GM23248 (cell line): ENCODE measurements around the gene ZDBF2. TPM values are rescaled to one million over a fixed set of nuclear protein-coding genes. Genes with fewer than 3 reads are reported as not detected.
A peak's percentile ranks its signal among the peaks of the same experiment; 100 is the strongest.

Source experiments
- DNase-seq: peaks from one replicate; pipeline ENCODE4 v3.0.0-alpha.2; 2015
- H2AFZ ChIP-seq: fragments of 200-600 bp; sonication (generic); 2 replicates; pipeline ENCODE4 v1.6.1; 2016; ENCODE audit warnings: antibody characterized with exemption
- H3F3A ChIP-seq: fragments of 200-600 bp; sonication (generic); 2 replicates; pipeline ENCODE4 v1.6.1; 2016; ENCODE audit warnings: mild to moderate bottlenecking, antibody characterized with exemption, mixed run types; ENCODE audit not compliant: insufficient read depth
- H3K27ac ChIP-seq: fragments of 200-600 bp; sonication (generic); 2 replicates; pipeline ENCODE4 v1.5.1; 2016; ENCODE audit warnings: mild to moderate bottlenecking
- H3K27me3 ChIP-seq: fragments of 200-600 bp; sonication (generic); replicated peaks from 2 replicates; pipeline ENCODE4 v1.6.1; 2016; ENCODE audit warnings: mild to moderate bottlenecking; ENCODE audit not compliant: insufficient read depth
- H3K36me3 ChIP-seq: fragments of 200-600 bp; sonication (generic); 2 replicates; pipeline ENCODE4 v1.6.1; 2016; ENCODE audit warnings: low read depth, mild to moderate bottlenecking
- H3K4me1 ChIP-seq: fragments of 200-600 bp; sonication (generic); 2 replicates; pipeline ENCODE4 v1.6.1; 2016; ENCODE audit warnings: mild to moderate bottlenecking; ENCODE audit not compliant: insufficient read depth
- H3K4me2 ChIP-seq: fragments of 200-600 bp; sonication (generic); one replicate; pipeline ENCODE4 v1.6.1; 2016; ENCODE audit warnings: mild to moderate bottlenecking; ENCODE audit not compliant: unreplicated experiment
- H3K4me3 ChIP-seq: fragments of 200-600 bp; sonication (generic); 2 replicates; pipeline ENCODE4 v1.5.1; 2016; ENCODE audit warnings: mild to moderate bottlenecking
- H3K79me2 ChIP-seq: fragments of 200-600 bp; sonication (generic); 2 replicates; pipeline ENCODE4 v1.6.1; 2016; ENCODE audit warnings: mild to moderate bottlenecking; ENCODE audit not compliant: insufficient read depth
- H3K9ac ChIP-seq: fragments of 200-600 bp; sonication (generic); 2 replicates; pipeline ENCODE4 v1.6.1; 2016; ENCODE audit warnings: mild to moderate bottlenecking
- H3K9me2 ChIP-seq: fragments of 200-600 bp; sonication (generic); 2 replicates; pipeline ENCODE4 v1.6.1; 2016; ENCODE audit warnings: mixed run types, mild to moderate bottlenecking, moderate library complexity; ENCODE audit not compliant: insufficient read depth
- H3K9me3 ChIP-seq: fragments of 200-600 bp; sonication (generic); one replicate; pipeline ENCODE4 v1.6.1; 2017; ENCODE audit warnings: low read depth
- H4K20me1 ChIP-seq: fragments of 200-600 bp; sonication (generic); 2 replicates; pipeline ENCODE4 v1.6.0; 2016; ENCODE audit not compliant: insufficient read depth
- EZH2 ChIP-seq: fragments of 200-600 bp; sonication (generic); IDR thresholded peaks from 2 replicates; pipeline ENCODE4 v1.6.1; 2018; ENCODE audit warnings: antibody characterized with exemption, mild to moderate bottlenecking; ENCODE audit not compliant: insufficient read depth, poor library complexity, severe bottlenecking
- EZH2phosphoT487 ChIP-seq: fragments of 200-600 bp; sonication (generic); IDR thresholded peaks from 2 replicates; pipeline ENCODE4 v1.6.1; 2018; ENCODE audit warnings: antibody characterized with exemption, moderate library complexity, mild to moderate bottlenecking, low read depth; ENCODE audit not compliant: insufficient read depth
- WGBS, 2 experiments: methylation state at CpG; one replicate each; pipeline ENCODE4 v1.1.6; 2015 to 2017; ENCODE audit warnings: low lambda C conversion rate in 2 of 2, low coverage in 1 of 2; ENCODE audit errors: missing lambda C conversion rate in 2 of 2; 5-methylcytosine and 5-hydroxymethylcytosine counted together
- in situ Hi-C: fragments of 300-500 bp; cut with MboI; formaldehyde crosslinking; loops from 2 replicates; pipeline ENCODE4 v1.15.0; 2020
- polyA plus RNA-seq: library from polyadenylated mRNA; unstranded; fragments of >200 nt; fragmentation: Nextera tagmentation; extraction: Ambion mirVana; gene quantifications from 2 replicates; pipeline ENCODE4 v1.2.1, GENCODE V29; 2016
- total RNA-seq: library from RNA; depleted of rRNA; stranded (reverse); fragments of >200 nt; shearing (Covaris generic); gene quantifications from 2 replicates; pipeline ENCODE4 v1.2.3, GENCODE V29; 2014

Gene ZDBF2
- total and polyA plus RNA-seq, 2 experiments from 2014 or later, result 3.0 to 10.2 TPM

GRCh38 chr2:206263959-206264603 is 10.4 kb upstream of the ZDBF2 start:
- Histone ChIP-seq H4K20me1 (no peaks in the 10 kb centered on the region), H3K9me3 (no peaks in the 10 kb centered on the region), H3F3A (no peaks in the 10 kb centered on the region), H2AFZ (no peak overlapping the region), H3K27ac (no peak overlapping the region), H3K4me3 (no peak overlapping the region), H3K4me2 (no peak overlapping the region), H3K79me2 (no peaks in the 10 kb centered on the region), H3K36me3 (no peaks in the 10 kb centered on the region), H3K9ac (no peak overlapping the region), H3K27me3 (peaks cover 90% of the 10 kb centered on the region), H3K4me1 (no peaks in the 10 kb centered on the region), H3K9me2 (no peaks in the 10 kb centered on the region)
- DNase-seq, result no peak
- 38 to 43% methylated on average over 19 to 21 of the region's 21 CpGs for WGBS, 2 experiments
- TF ChIP-seq EZH2, result peak; percentile 28
- 0 out of 2 replicates have a peak, but pooled peaks have one; percentile 59 for TF ChIP-seq EZH2phosphoT487
- in situ Hi-C loops, result loop anchor here (10.0 kb wide), 1 partner anchor 99 kb away; no protein-coding TSS in a partner anchor

GRCh38 chr2:206266130-206267125 is 8.0 kb upstream of the ZDBF2 start:
- Histone ChIP-seq H3K4me1 (no peaks in the 10 kb centered on the region), H3K9me2 (no peaks in the 10 kb centered on the region), H3K4me3 (no peak overlapping the region), H3K27ac (no peak overlapping the region), H3K79me2 (no peaks in the 10 kb centered on the region), H3K36me3 (no peaks in the 10 kb centered on the region), H3K9ac (no peak overlapping the region), H2AFZ (no peak overlapping the region), H3K9me3 (no peaks in the 10 kb centered on the region), H4K20me1 (no peaks in the 10 kb centered on the region), H3F3A (no peaks in the 10 kb centered on the region), H3K4me2 (no peak overlapping the region), H3K27me3 (peaks cover 74% of the 10 kb centered on the region)
- in situ Hi-C loops, result loop anchor here (10.0 kb wide), 1 partner anchor 102 kb away; no protein-coding TSS in a partner anchor
- no peak for TF ChIP-seq EZH2phosphoT487
- TF ChIP-seq EZH2, result no peak
- no peak for DNase-seq
- WGBS, 2 experiments, result 34 to 40% methylated on average over 10 of the region's 10 CpGs

GRCh38 chr2:206267567-206267966 is 6.9 kb upstream of the ZDBF2 start:
- H3K9me3 ChIP-seq, result no peaks in the 10 kb centered on the region
- in situ Hi-C loops, result loop anchor here (10.0 kb wide), 1 partner anchor 103 kb away; no protein-coding TSS in a partner anchor

GRCh38 chr2:206271065-206271464 is 3.4 kb upstream of the ZDBF2 start:
- Histone ChIP-seq H3K4me1 (no peaks in the 10 kb centered on the region), H3K27me3 (peaks cover 47% of the 10 kb centered on the region), H3K4me3 (no peak overlapping the region), H2AFZ (no peak overlapping the region), H3K9ac (no peak overlapping the region), H3K36me3 (no peaks in the 10 kb centered on the region), H3K9me3 (no peaks in the 10 kb centered on the region), H4K20me1 (no peaks in the 10 kb centered on the region), H3K9me2 (no peaks in the 10 kb centered on the region), H3K4me2 (no peak overlapping the region), H3K79me2 (peaks cover 9% of the 10 kb centered on the region), H3F3A (0 out of 2 replicates have a peak, but pooled peaks cover 8% of the 10 kb centered on the region), H3K27ac (no peak overlapping the region)
- TF ChIP-seq EZH2 (no peak), EZH2phosphoT487 (no peak)
- DNase-seq, result no peak
- in situ Hi-C loops, result no loop called here
- 0 to 8% methylated on average over 1 of the region's 1 CpG for WGBS, 2 experiments

More at GRCh38 chr2:206267567-206267966, 6.9 kb upstream of the ZDBF2 start:
- Histone ChIP-seq H3F3A (no peaks in the 10 kb centered on the region), H3K9ac (no peak overlapping the region), H3K36me3 (no peaks in the 10 kb centered on the region), H2AFZ (no peak overlapping the region), H3K27ac (no peak overlapping the region), H3K9me2 (no peaks in the 10 kb centered on the region), H3K4me2 (no peak overlapping the region), H3K79me2 (no peaks in the 10 kb centered on the region), H3K27me3 (peaks cover 64% of the 10 kb centered on the region), H4K20me1 (no peaks in the 10 kb centered on the region), H3K4me3 (no peak overlapping the region), H3K4me1 (no peaks in the 10 kb centered on the region)
- DNase-seq, result no peak
- WGBS, 2 experiments, result 23% methylated on average over 5 of the region's 5 CpGs
- TF ChIP-seq EZH2 (no peak), EZH2phosphoT487 (no peak)
